Natural killer cell (primary cell): Measurements from ENCODE around the gene CMTM4. TPM values are rescaled to one million over a fixed set of nuclear protein-coding genes. Genes with fewer than 3 reads are reported as not detected.
"Not testable (repeated sequence)": the region's sequence is repeated elsewhere in the genome, so short reads cannot be mapped to it uniquely, and the experiment has no call there.

Experiments used
- ATAC-seq, 3 donors: fragments of 150-1000 bp in 2 of 3; fragments of 200-7000 bp in 1 of 3; cut with Tn5 transposase; 1 replicate in 1 of 3; 2 replicates in 2 of 3; pipeline ENCODE4 v1.10.0; 2021; ENCODE audit warnings: mild to moderate bottlenecking in 2 of 3, moderate library complexity in 2 of 3
- DNase-seq, 2 donors: peaks; one replicate each; pipeline versions ENCODE4 v3.0.0 to v3.0.0-alpha.2; 2013 to 2021; ENCODE audit warnings: mixed read lengths in 1 of 2
- H3K27ac ChIP-seq: one replicate; pipeline ENCODE4 v1.5.1; 2013; ENCODE audit warnings: mild to moderate bottlenecking, low read length
- H3K27me3 ChIP-seq: one replicate; pipeline ENCODE4 v1.6.1; 2013; ENCODE audit warnings: low read length; ENCODE audit not compliant: control insufficient read depth, insufficient read depth
- H3K36me3 ChIP-seq: one replicate; pipeline ENCODE4 v1.6.1; 2013; ENCODE audit warnings: low read length; ENCODE audit not compliant: control insufficient read depth, insufficient read depth
- H3K4me1 ChIP-seq: one replicate; pipeline ENCODE4 v1.6.1; 2013; ENCODE audit warnings: low read length; ENCODE audit not compliant: control insufficient read depth, insufficient read depth
- H3K4me3 ChIP-seq: one replicate; pipeline ENCODE4 v1.5.1; 2013; ENCODE audit warnings: low read length
- H3K9me3 ChIP-seq: one replicate; pipeline ENCODE4 v1.6.1; 2013; ENCODE audit warnings: low read length; ENCODE audit not compliant: control insufficient read depth, insufficient read depth
- H3K27ac Mint-ChIP-seq, 2 donors: one replicate each; pipeline ENCODE4 v1.8.0; 2022; ENCODE audit warnings: mild to moderate bottlenecking in 2 of 2, mixed read lengths in 2 of 2, moderate library complexity in 1 of 2
- H3K27me3 Mint-ChIP-seq, 2 donors: one replicate each; pipeline ENCODE4 v1.8.0; 2022; ENCODE audit warnings: low read depth in 2 of 2, mixed read lengths in 2 of 2
- H3K36me3 Mint-ChIP-seq: one replicate; pipeline ENCODE4 v1.8.0; 2022; ENCODE audit warnings: mixed read lengths
- H3K4me1 Mint-ChIP-seq, 2 donors: one replicate each; pipeline ENCODE4 v1.8.0; 2022; ENCODE audit warnings: mixed read lengths in 2 of 2
- H3K4me3 Mint-ChIP-seq: one replicate; pipeline ENCODE4 v1.8.0; 2022; ENCODE audit warnings: mild to moderate bottlenecking, moderate library complexity, mixed read lengths
- H3K9me3 Mint-ChIP-seq, 2 donors: one replicate each; pipeline ENCODE4 v1.8.0; 2022; ENCODE audit warnings: mixed read lengths in 2 of 2
- CTCF ChIP-seq: fragments of 200-600 bp; IDR thresholded peaks from one replicate; pipeline ENCODE4 v1.8.0; 2022; ENCODE audit warnings: antibody characterized with exemption
- WGBS: methylation state at CpG from one replicate; pipeline ENCODE4 v1.1.7; 2013; ENCODE audit warnings: missing lambda C conversion rate; ENCODE audit not compliant: insufficient coverage; 5-methylcytosine and 5-hydroxymethylcytosine counted together
- intact Hi-C: fragments of 100-400 bp; cut with micrococcal nuclease; formaldehyde crosslinking; loops from one replicate; pipeline ENCODE4 v1.14.2; 2022
- total RNA-seq, 4 donors: library from RNA; stranded (reverse); fragments of 120-200 nt in 1 of 4; gene quantifications; one replicate each; pipeline versions ENCODE4 v1.2.3 to v1.2.4, GENCODE V29; 2013 to 2022

Gene CMTM4
- total RNA-seq, 3 donors from 2014 or later (not counting 1 experiment from before 2014, with no cell fraction given), result 0.61 to 1.4 (median 0.85) TPM

GRCh38 chr16:66668777-66669444 is 27.6 kb downstream of the CMTM4 start:
- H3K27ac Mint-ChIP-seq, result no peak overlapping the region
- WGBS, result 65% methylated on average over 4 of the region's 6 CpGs
- Histone ChIP-seq H3K36me3 (no peaks in the 10 kb centered on the region), H3K9me3 (no peaks in the 10 kb centered on the region), H3K27ac (no peak overlapping the region), H3K4me1 (no peaks in the 10 kb centered on the region), H3K27me3 (no peaks in the 10 kb centered on the region), H3K4me3 (no peak overlapping the region)
- no peaks in the 10 kb centered on the region for H3K36me3 Mint-ChIP-seq
- ATAC-seq (no peak), DNase-seq (no peak)
- intact Hi-C loops, result no loop called here
- H3K4me1 Mint-ChIP-seq, result no peaks in the 10 kb centered on the region
- no peaks in the 10 kb centered on the region for H3K9me3 Mint-ChIP-seq
- H3K4me3 Mint-ChIP-seq, result no peak overlapping the region
- H3K27me3 Mint-ChIP-seq, result peaks cover 0 to 3% of the 10 kb centered on the region in 2 donors
- TF ChIP-seq CTCF, result no peak

- no peak for ATAC-seq
- Mint-ChIP-seq H3K4me3 (no peak overlapping the region), H3K27me3 (peaks cover 0 to 3% of the 10 kb centered on the region in 2 donors), H3K27ac (no peak overlapping the region), H3K36me3 (no peaks in the 10 kb centered on the region), H3K4me1 (no peaks in the 10 kb centered on the region), H3K9me3 (no peaks in the 10 kb centered on the region)
- intact Hi-C loops, result no loop called here
- no peak for DNase-seq
- TF ChIP-seq CTCF, result no peak
- Histone ChIP-seq H3K4me3 (no peak overlapping the region), H3K27me3 (no peaks in the 10 kb centered on the region), H3K36me3 (no peaks in the 10 kb centered on the region), H3K4me1 (no peaks in the 10 kb centered on the region), H3K9me3 (no peaks in the 10 kb centered on the region), H3K27ac (no peak overlapping the region)
- WGBS, result 100% methylated on average over 1 of the region's 1 CpG
Observed at GRCh38 chr16:66667944-66668343, 28.6 kb downstream of the CMTM4 start.

- no peak for TF ChIP-seq CTCF
- DNase-seq (peak in 1 of 2 donors; percentile 10), ATAC-seq (no peak)
- H3K36me3 ChIP-seq, result no peaks in the 10 kb centered on the region
- Mint-ChIP-seq H3K9me3 (no peaks in the 10 kb centered on the region), H3K27ac (no peak overlapping the region), H3K4me1 (peaks cover 0 to 5% of the 10 kb centered on the region in 2 donors), H3K27me3 (peaks cover 11 to 14% of the 10 kb centered on the region in 2 donors), H3K4me3 (no peak overlapping the region), H3K36me3 (no peaks in the 10 kb centered on the region)
- 71% methylated on average over 7 of the region's 7 CpGs for WGBS
- intact Hi-C loops, result no loop called here
- H3K27ac ChIP-seq, result no peak overlapping the region
- H3K4me1 ChIP-seq, result no peaks in the 10 kb centered on the region
- no peaks in the 10 kb centered on the region for H3K27me3 ChIP-seq
- H3K4me3 ChIP-seq, result no peak overlapping the region
- no peaks in the 10 kb centered on the region for H3K9me3 ChIP-seq
Observed at GRCh38 chr16:66662445-66663194, 33.9 kb downstream of the CMTM4 start.

GRCh38 chr16:66661671-66662346 is 34.7 kb downstream of the CMTM4 start:
- 97% methylated on average over 6 of the region's 6 CpGs for WGBS
- H3K4me3 ChIP-seq, H3K27ac Mint-ChIP-seq, H3K4me1 Mint-ChIP-seq, H3K27me3 ChIP-seq, intact Hi-C loops, ATAC-seq, H3K27ac ChIP-seq, DNase-seq, H3K36me3 Mint-ChIP-seq, H3K4me1 ChIP-seq, H3K36me3 ChIP-seq, H3K9me3 Mint-ChIP-seq, H3K9me3 ChIP-seq, H3K4me3 Mint-ChIP-seq: not testable (repeated sequence)
- peaks cover 11 to 16% of the 10 kb centered on the region in 2 donors for H3K27me3 Mint-ChIP-seq
